ENCODE measurements around the gene SLC9A6.

SLC9A6 gene

GRCh38 chrX:136064661-136065043, 79.4 kb downstream of the SLC9A6 start (continued):
- no peak for TF ChIP-seq ZNF280C (tag by site-specific recombination; IDR thresholded peaks at IDR 0.05)

- no peak overlapping the region for H3K4me3 ChIP-seq (ENCODE audit: low read depth, low read length)
- CTCF ChIA-PET = interaction anchor here (0.6 to 1.1 kb wide), 4 partner anchors 9 to 99 kb away, joined by 3 to 4 read pairs (median 4); no protein-coding TSS in a partner anchor
- POLR2A ChIA-PET = interaction anchor here (0.6 to 2.1 kb wide), 8 partner anchors 8 to 815 kb away, joined by 3 to 14 read pairs (median 3); partner anchors contain the start of gene RBMX
- H3K4me1 ChIP-seq (ENCODE audit: control insufficient read depth, insufficient read depth, low read length) = peaks cover 14% of the 10 kb centered on the region
- H3K36me3 ChIP-seq (ENCODE audit: control insufficient read depth in 2 of 2, insufficient read depth in 1 of 2, low read length in 2 of 2) = no peaks in the 10 kb centered on the region
- peak overlapping the region; percentile 79 for H3K27ac ChIP-seq (ENCODE audit: extremely low read depth, low read depth, low read length)
- H3K9me3 ChIP-seq (ENCODE audit: control insufficient read depth, insufficient read depth, low read depth, low read length) = no peaks in the 10 kb centered on the region
- no peak for TF ChIP-seq ZNF221 (tag by site-specific recombination; IDR thresholded peaks at IDR 0.05; ENCODE audit: borderline replicate concordance)
- peak; percentile 94 for TF ChIP-seq ZNF843 (tag by site-specific recombination; IDR thresholded peaks at IDR 0.05)
- TF ChIP-seq TCF7L2 (IDR thresholded peaks at IDR 0.05; ENCODE audit: borderline replicate concordance, low read depth, low read length) = peak; percentile 74; the same call in 1 of the 2 replicates
- TF ChIP-seq ZNF768 (tag by site-specific recombination; IDR thresholded peaks at IDR 0.05) = no peak
- TF ChIP-seq ZNF280D (tag by site-specific recombination; IDR thresholded peaks at IDR 0.05) = no peak
- TF ChIP-seq ZSCAN4 (tag by site-specific recombination; IDR thresholded peaks at IDR 0.05) = no peak
- TF ChIP-seq ZNF211 (tag by site-specific recombination; IDR thresholded peaks at IDR 0.05; ENCODE audit: low read depth) = no peak
- TF ChIP-seq ZNF777 (tag by site-specific recombination; IDR thresholded peaks at IDR 0.05; ENCODE audit: borderline replicate concordance) = no peak
- no peak for TF ChIP-seq ZBTB11 (tag by site-specific recombination; conservative IDR thresholded peaks at IDR 0.05; ENCODE audit: low read depth)
- no peak for TF ChIP-seq MZF1 (tag by site-specific recombination; IDR thresholded peaks at IDR 0.05; ENCODE audit: borderline replicate concordance)
- TF ChIP-seq YY1 (tag by site-specific recombination; IDR thresholded peaks at IDR 0.05) = 0 out of 2 replicates have a peak, but pooled peaks have one; percentile 12
- TF ChIP-seq KLF8 (tag by site-specific recombination; IDR thresholded peaks at IDR 0.05) = peak; percentile 93
- no peak for TF ChIP-seq BCL11B (tag by site-specific recombination; IDR thresholded peaks at IDR 0.05; ENCODE audit: low read depth)
- 0 out of 2 replicates have a peak, but pooled peaks have one; percentile 44 for TF ChIP-seq ZNF10 (tag by site-specific recombination; IDR thresholded peaks at IDR 0.05)
- TF ChIP-seq ZNF558 (tag by site-specific recombination; IDR thresholded peaks at IDR 0.05) = no peak; the same call in 1 of the 2 replicates
- no peak for TF ChIP-seq ZNF214 (tag by site-specific recombination; IDR thresholded peaks at IDR 0.05; ENCODE audit: borderline replicate concordance)
- no peak for TF ChIP-seq ZNF423 (tag by site-specific recombination; IDR thresholded peaks at IDR 0.05)
- no peak for TF ChIP-seq ZNF133 (tag by site-specific recombination; IDR thresholded peaks at IDR 0.05)
- TF ChIP-seq ZNF138 (tag by site-specific recombination; IDR thresholded peaks at IDR 0.05; ENCODE audit: borderline replicate concordance) = no peak
- TF ChIP-seq ZNF248 (tag by site-specific recombination; IDR thresholded peaks at IDR 0.05) = no peak
- TF ChIP-seq ZNF660 (tag by site-specific recombination; IDR thresholded peaks at IDR 0.05) = no peak
- no peak for TF ChIP-seq ZNF792 (tag by site-specific recombination; IDR thresholded peaks at IDR 0.05)
- no peak for TF ChIP-seq ZNF621 (tag by site-specific recombination; IDR thresholded peaks at IDR 0.05)
- peak; percentile 78; the same call in 1 of the 2 replicates for TF ChIP-seq ZFP69B (tag by site-specific recombination; IDR thresholded peaks at IDR 0.05)
- TF ChIP-seq ZNF514 (tag by site-specific recombination; IDR thresholded peaks at IDR 0.05) = no peak
- 0 out of 2 replicates have a peak, but pooled peaks have one; percentile 13 for TF ChIP-seq ZNF341 (tag by site-specific recombination; IDR thresholded peaks at IDR 0.05; ENCODE audit: low read depth)
These were observed 79.9 kb downstream of the SLC9A6 start for GRCh38 chrX:136065044-136065671.
